ENCODE data around the gene CYP1B1.

The CYP1B1 gene

GRCh38 chr2:38068234-38068633 is 7.7 kb downstream of the CYP1B1 start:
- H3K9ac ChIP-seq, result no peak overlapping the region
- no peak overlapping the region for H3K27ac ChIP-seq
- no peaks in the 10 kb centered on the region for H4K20me1 ChIP-seq (ENCODE audit: insufficient read depth)
- no peak for TF ChIP-seq CTCF (conservative IDR thresholded peaks at IDR 0.05; ENCODE audit: low read depth, low read length)
- no peaks in the 10 kb centered on the region for H3K79me2 ChIP-seq (ENCODE audit: insufficient read depth, low read depth)
- no peaks in the 10 kb centered on the region for H3K4me1 ChIP-seq (ENCODE audit: low read depth, poor library complexity, severe bottlenecking)
- no peak overlapping the region for H2AFZ ChIP-seq (ENCODE audit: low read depth)
- no peaks in the 10 kb centered on the region for H3K27me3 ChIP-seq (ENCODE audit: insufficient read depth, low read depth)
- no peak overlapping the region for H3K4me2 ChIP-seq
- no peak overlapping the region for H3K4me3 ChIP-seq (IDR thresholded peaks at IDR 0.05; ENCODE audit: insufficient read depth, low read depth, low read length)
- no peaks in the 10 kb centered on the region for H3K36me3 ChIP-seq (ENCODE audit: insufficient read depth)

DNA sequence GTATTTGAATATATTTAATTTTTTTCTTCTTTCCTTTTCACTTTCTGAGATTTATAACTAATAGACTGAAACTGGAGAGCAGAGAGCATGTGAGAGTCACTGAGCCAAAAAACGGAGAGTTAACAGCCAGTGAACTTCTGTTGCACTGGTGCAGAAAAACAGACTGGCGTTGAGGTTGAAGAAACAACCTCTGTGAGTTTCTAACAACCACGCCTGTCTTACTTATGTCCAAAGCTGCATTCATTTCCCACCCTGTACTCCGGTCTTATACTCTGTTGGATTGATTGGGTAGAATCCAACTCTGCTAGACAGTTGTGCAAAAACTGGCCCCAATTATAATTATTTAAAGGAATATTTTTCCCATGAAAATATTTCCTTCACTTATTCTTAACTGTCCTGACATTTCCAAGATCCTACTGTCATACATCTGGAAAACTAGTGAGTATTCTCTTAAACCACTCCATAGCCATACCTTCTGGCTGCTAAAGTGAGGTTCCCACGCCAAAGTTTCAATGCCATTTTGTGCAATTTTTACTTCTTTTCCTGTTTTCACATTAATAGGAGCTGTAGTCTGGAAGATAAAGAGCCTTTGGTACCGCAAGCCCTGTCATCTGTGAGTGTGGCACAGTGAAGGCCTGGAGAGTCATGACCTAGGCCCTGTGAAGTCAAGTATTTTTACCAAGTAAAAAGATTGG is 9.4 kb downstream of the CYP1B1 start:
- Histone ChIP-seq H3K9ac (no peak overlapping the region), H4K20me1 (ENCODE audit: insufficient read depth) (no peaks in the 10 kb centered on the region), H3K4me1 (ENCODE audit: low read depth, poor library complexity, severe bottlenecking) (no peaks in the 10 kb centered on the region), H2AFZ (ENCODE audit: low read depth) (no peak overlapping the region), H3K4me3 (IDR thresholded peaks at IDR 0.05; ENCODE audit: insufficient read depth, low read depth, low read length) (no peak overlapping the region), H3K27ac (no peak overlapping the region), H3K79me2 (ENCODE audit: insufficient read depth, low read depth) (no peaks in the 10 kb centered on the region), H3K4me2 (no peak overlapping the region), H3K27me3 (ENCODE audit: insufficient read depth, low read depth) (no peaks in the 10 kb centered on the region), H3K36me3 (ENCODE audit: insufficient read depth) (no peaks in the 10 kb centered on the region)
- TF ChIP-seq CTCF (conservative IDR thresholded peaks at IDR 0.05; ENCODE audit: low read depth, low read length), result no peak

DNA sequence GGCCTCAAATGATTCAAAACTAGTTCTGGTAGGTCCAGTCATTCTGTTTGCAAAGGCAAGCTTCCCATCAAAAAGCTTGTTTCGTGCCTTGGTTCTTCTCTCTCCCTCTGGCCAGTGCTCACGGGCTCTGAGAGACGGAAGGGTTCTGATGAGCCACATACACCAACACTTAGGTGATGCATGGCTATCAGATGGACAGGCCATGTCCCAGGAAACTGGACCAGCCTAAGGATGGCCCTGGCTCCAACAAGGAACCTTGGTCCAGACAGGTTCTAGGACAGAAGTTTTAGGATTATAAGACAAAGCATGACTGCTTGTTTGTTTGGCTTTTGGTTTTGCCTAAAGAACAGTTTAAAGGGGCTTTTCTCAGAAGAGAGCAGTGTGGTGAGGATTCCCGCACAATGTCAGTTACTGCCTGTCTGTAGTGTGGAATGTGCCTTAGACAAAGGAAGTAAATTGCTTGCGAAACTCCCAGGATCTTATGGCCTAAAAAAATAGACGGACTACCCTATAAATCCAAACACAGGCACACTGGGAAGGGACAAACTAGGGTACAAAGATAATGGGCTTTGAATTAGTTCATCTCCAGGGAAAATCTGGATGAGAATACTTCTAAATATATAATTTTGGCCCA is 10.3 kb downstream of the CYP1B1 start:
- Histone ChIP-seq H3K4me1 (ENCODE audit: low read depth, poor library complexity, severe bottlenecking) (no peaks in the 10 kb centered on the region), H3K27ac (no peak overlapping the region), H2AFZ (ENCODE audit: low read depth) (no peak overlapping the region), H3K4me2 (no peak overlapping the region), H3K27me3 (ENCODE audit: insufficient read depth, low read depth) (no peaks in the 10 kb centered on the region), H3K36me3 (ENCODE audit: insufficient read depth) (no peaks in the 10 kb centered on the region), H3K4me3 (IDR thresholded peaks at IDR 0.05; ENCODE audit: insufficient read depth, low read depth, low read length) (no peak overlapping the region), H4K20me1 (ENCODE audit: insufficient read depth) (no peaks in the 10 kb centered on the region), H3K9ac (no peak overlapping the region), H3K79me2 (ENCODE audit: insufficient read depth, low read depth) (no peaks in the 10 kb centered on the region)
- no peak for TF ChIP-seq CTCF (conservative IDR thresholded peaks at IDR 0.05; ENCODE audit: low read depth, low read length)

GRCh38 chr2:38064801-38065501 is 11.0 kb downstream of the CYP1B1 start:
- Histone ChIP-seq H2AFZ (ENCODE audit: low read depth) (no peak overlapping the region), H3K79me2 (ENCODE audit: insufficient read depth, low read depth) (no peaks in the 10 kb centered on the region), H3K4me2 (no peak overlapping the region), H3K9ac (no peak overlapping the region), H3K4me1 (ENCODE audit: low read depth, poor library complexity, severe bottlenecking) (no peaks in the 10 kb centered on the region), H4K20me1 (ENCODE audit: insufficient read depth) (no peaks in the 10 kb centered on the region), H3K4me3 (IDR thresholded peaks at IDR 0.05; ENCODE audit: insufficient read depth, low read depth, low read length) (no peak overlapping the region), H3K27me3 (ENCODE audit: insufficient read depth, low read depth) (no peaks in the 10 kb centered on the region), H3K36me3 (ENCODE audit: insufficient read depth) (no peaks in the 10 kb centered on the region), H3K27ac (no peak overlapping the region)
- TF ChIP-seq CTCF (conservative IDR thresholded peaks at IDR 0.05; ENCODE audit: low read depth, low read length), result no peak
